Ishikawa (cell line): ENCODE measurements around the gene DTNBP1.

ENCODE experiments used
- CEBPB ChIP-seq: IDR thresholded peaks from 2 replicates; pipeline ENCODE4 v1.6.1; 2012
- CREB1 ChIP-seq: IDR thresholded peaks from 2 replicates; pipeline ENCODE4 v1.6.1; 2012; ENCODE audit warnings: low read depth
- EGR1 ChIP-seq: IDR thresholded peaks from 2 replicates; pipeline ENCODE4 v1.6.1; 2012
- EP300 ChIP-seq: IDR thresholded peaks from 2 replicates; pipeline ENCODE4 v1.6.1; 2012; ENCODE audit warnings: borderline replicate concordance
- FOXM1 ChIP-seq: IDR thresholded peaks from 2 replicates; pipeline ENCODE4 v1.6.1; 2012; ENCODE audit warnings: low read depth, borderline replicate concordance
- MAX ChIP-seq: IDR thresholded peaks from 2 replicates; pipeline ENCODE4 v1.6.1; 2012
- NFIC ChIP-seq: IDR thresholded peaks from 2 replicates; pipeline ENCODE4 v1.6.1; 2012
- TAF1 ChIP-seq: IDR thresholded peaks from 2 replicates; pipeline ENCODE4 v1.6.1; 2012; ENCODE audit warnings: low read depth, mild to moderate bottlenecking
- TCF12 ChIP-seq: IDR thresholded peaks from 2 replicates; pipeline ENCODE4 v1.6.1; 2012; ENCODE audit warnings: low read depth
- TEAD4 ChIP-seq: IDR thresholded peaks from 2 replicates; pipeline ENCODE4 v1.6.1; 2012
- USF1 ChIP-seq: IDR thresholded peaks from 2 replicates; pipeline ENCODE4 v1.6.1; 2012
- YY1 ChIP-seq: IDR thresholded peaks from 2 replicates; pipeline ENCODE4 v1.6.1; 2012; ENCODE audit warnings: low read depth
- TF ChIP-seq, protein P1 (sequence below): IDR thresholded peaks from 2 replicates; pipeline ENCODE4 v1.6.1; 2012; ENCODE audit warnings: low read depth, mild to moderate bottlenecking

GRCh38 chr6:15516923-15517560 lies 145.8 kb downstream of the DTNBP1 start:
- TF ChIP-seq EP300 (no peak), YY1 (no peak), TAF1 (no peak), FOXM1 (no peak), TCF12 (no peak), CEBPB (no peak), MAX (no peak), USF1 (no peak), EGR1 (no peak), NFIC (no peak), CREB1 (no peak), TEAD4 (no peak)
- TF ChIP-seq, protein P1, sequence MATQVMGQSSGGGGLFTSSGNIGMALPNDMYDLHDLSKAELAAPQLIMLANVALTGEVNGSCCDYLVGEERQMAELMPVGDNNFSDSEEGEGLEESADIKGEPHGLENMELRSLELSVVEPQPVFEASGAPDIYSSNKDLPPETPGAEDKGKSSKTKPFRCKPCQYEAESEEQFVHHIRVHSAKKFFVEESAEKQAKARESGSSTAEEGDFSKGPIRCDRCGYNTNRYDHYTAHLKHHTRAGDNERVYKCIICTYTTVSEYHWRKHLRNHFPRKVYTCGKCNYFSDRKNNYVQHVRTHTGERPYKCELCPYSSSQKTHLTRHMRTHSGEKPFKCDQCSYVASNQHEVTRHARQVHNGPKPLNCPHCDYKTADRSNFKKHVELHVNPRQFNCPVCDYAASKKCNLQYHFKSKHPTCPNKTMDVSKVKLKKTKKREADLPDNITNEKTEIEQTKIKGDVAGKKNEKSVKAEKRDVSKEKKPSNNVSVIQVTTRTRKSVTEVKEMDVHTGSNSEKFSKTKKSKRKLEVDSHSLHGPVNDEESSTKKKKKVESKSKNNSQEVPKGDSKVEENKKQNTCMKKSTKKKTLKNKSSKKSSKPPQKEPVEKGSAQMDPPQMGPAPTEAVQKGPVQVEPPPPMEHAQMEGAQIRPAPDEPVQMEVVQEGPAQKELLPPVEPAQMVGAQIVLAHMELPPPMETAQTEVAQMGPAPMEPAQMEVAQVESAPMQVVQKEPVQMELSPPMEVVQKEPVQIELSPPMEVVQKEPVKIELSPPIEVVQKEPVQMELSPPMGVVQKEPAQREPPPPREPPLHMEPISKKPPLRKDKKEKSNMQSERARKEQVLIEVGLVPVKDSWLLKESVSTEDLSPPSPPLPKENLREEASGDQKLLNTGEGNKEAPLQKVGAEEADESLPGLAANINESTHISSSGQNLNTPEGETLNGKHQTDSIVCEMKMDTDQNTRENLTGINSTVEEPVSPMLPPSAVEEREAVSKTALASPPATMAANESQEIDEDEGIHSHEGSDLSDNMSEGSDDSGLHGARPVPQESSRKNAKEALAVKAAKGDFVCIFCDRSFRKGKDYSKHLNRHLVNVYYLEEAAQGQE, result no peak
